ENCODE measurements around the gene PPP2R5C. TPM values are rescaled to one million over a fixed set of nuclear protein-coding genes. Genes with fewer than 3 reads are reported as not detected.

The PPP2R5C gene
- total and polyA plus RNA-seq, 2 of the 8 experiments (the other 6 are each of a cell fraction or from before 2014, with no cell fraction given): 49.6 to 95.9 TPM

- Histone ChIP-seq H2BK20ac (ENCODE audit: low read length) (no peak overlapping the region), H3K4me1 (replicated peaks in 1 of 4; ENCODE audit: control insufficient read depth in 3 of 4, insufficient read depth in 4 of 4, low read length in 3 of 4) (no peaks in the 10 kb centered on the region), H3K79me2 (ENCODE audit: control insufficient read depth in 1 of 2, insufficient read depth in 2 of 2, low read length in 2 of 2) (no peaks in the 10 kb centered on the region), H3K27me3 (replicated peaks in 1 of 4; ENCODE audit: control insufficient read depth in 3 of 4, extremely low read depth in 1 of 4, insufficient read depth in 3 of 4, low read length in 3 of 4) (no peaks in the 10 kb centered on the region), H3K18ac (ENCODE audit: extremely low read depth, low read length) (no peak overlapping the region), H3K4me2 (ENCODE audit: insufficient read depth in 1 of 2, low read depth in 2 of 2, low read length in 2 of 2) (no peak overlapping the region), H2BK12ac (ENCODE audit: low read depth, low read length) (no peak overlapping the region), H3K23ac (ENCODE audit: insufficient read length) (no peak overlapping the region), H4K5ac (ENCODE audit: insufficient read length, low read depth, low read length) (no peak overlapping the region), H3K9ac (replicated peaks in 1 of 4; ENCODE audit: extremely low read depth in 1 of 4, low read depth in 3 of 4, low read length in 3 of 4) (no peak overlapping the region), H3K27ac (ENCODE audit: low read depth, low read length) (no peak overlapping the region), H3K23me2 (ENCODE audit: low read depth, low read length) (no peaks in the 10 kb centered on the region), H2AK5ac (ENCODE audit: low read depth, low read length) (no peak overlapping the region), H3K4ac (replicated peaks; ENCODE audit: insufficient read length, low read depth, low read length) (no peak overlapping the region), H2BK15ac (ENCODE audit: low read length) (no peak overlapping the region), H4K91ac (replicated peaks; ENCODE audit: insufficient read length, low read length) (no peak overlapping the region), H3K4me3 (ENCODE audit: extremely low read depth in 1 of 4, insufficient read depth in 2 of 4, low read depth in 3 of 4, low read length in 4 of 4) (no peak overlapping the region), H3K79me1 (ENCODE audit: low read depth, low read length) (no peaks in the 10 kb centered on the region), H3K56ac (replicated peaks; ENCODE audit: insufficient read length, low read depth, low read length) (no peak overlapping the region), H3K14ac (ENCODE audit: insufficient read length) (no peak overlapping the region), H3K36me3 (ENCODE audit: control insufficient read depth in 2 of 4, insufficient read depth in 4 of 4, low read length in 3 of 4) (peaks cover 3 to 43% (median 14%) of the 10 kb centered on the region in 4 experiments; a peak in 7 of 8 replicates), H2AFZ (ENCODE audit: low read length) (no peak overlapping the region), H4K8ac (ENCODE audit: extremely low read depth, insufficient read depth, low read length) (no peak overlapping the region), H2BK5ac (ENCODE audit: low read depth, low read length) (no peak overlapping the region), H3K9me3 (ENCODE audit: insufficient read depth in 2 of 2, low read depth in 1 of 2, low read length in 1 of 2) (no peaks in the 10 kb centered on the region), H2BK120ac (replicated peaks; ENCODE audit: low read depth, low read length) (no peak overlapping the region), H4K20me1 (replicated peaks in 1 of 2; ENCODE audit: control insufficient read depth in 1 of 2, insufficient read depth in 2 of 2, low read length in 2 of 2) (no peaks in the 10 kb centered on the region)
- ChIA-PET CTCF (ENCODE audit: partially characterized antibody) (interaction anchor here (1.4 to 2.9 kb wide), 4 partner anchors 19 to 128 kb away, joined by 3 to 20 read pairs (median 5); no protein-coding TSS in a partner anchor), POLR2A (ENCODE audit: partially characterized antibody) (no interaction called here)
- FAIRE-seq: no peak
- no peak for DNase-seq (ENCODE audit: low read depth in 1 of 2, low spot score in 2 of 2)
- WGBS, 2 experiments (ENCODE audit: extremely low coverage in 1 of 2, insufficient coverage in 1 of 2, insufficient read length in 1 of 2, insufficient replicate concordance in 2 of 2, low coverage in 1 of 2, low lambda C conversion rate in 2 of 2, missing lambda C conversion rate in 1 of 2): 90% methylated on average over 11 of the region's 11 CpGs; no CpG with 5 or more reads in 1 of the 2 experiments
- TF ChIP-seq HDAC2 (IDR thresholded peaks at IDR 0.05; ENCODE audit: borderline replicate concordance in 1 of 2, low read depth in 2 of 2, low read length in 2 of 2): no peak
- TF ChIP-seq POLR2A (IDR thresholded peaks at IDR 0.05; ENCODE audit: control extremely low read depth in 1 of 2, low read depth in 2 of 2, low read length in 2 of 2): no peak
- no peak for TF ChIP-seq POU5F1 (IDR thresholded peaks at IDR 0.05; ENCODE audit: low read depth, low read length)
- no peak for TF ChIP-seq BACH1 (IDR thresholded peaks at IDR 0.05; ENCODE audit: low read length)
- no peak for TF ChIP-seq JUND (IDR thresholded peaks at IDR 0.05; ENCODE audit: low read length)
- TF ChIP-seq GABPA (IDR thresholded peaks at IDR 0.05; ENCODE audit: borderline replicate concordance, insufficient read depth, low read length): no peak
- no peak for TF ChIP-seq MAFK (IDR thresholded peaks at IDR 0.05; ENCODE audit: low read depth, low read length)
- TF ChIP-seq KDM5A (IDR thresholded peaks at IDR 0.05; ENCODE audit: low read length): no peak
- TF ChIP-seq SUZ12 (IDR thresholded peaks at IDR 0.05; ENCODE audit: low read length): no peak
- no peak for TF ChIP-seq SIN3A (conservative IDR thresholded peaks at IDR 0.05 in 1 of 2, IDR thresholded peaks at IDR 0.05 in 1 of 2; ENCODE audit: low read depth in 1 of 2, low read length in 2 of 2)
- no peak for TF ChIP-seq CBX5 (IDR thresholded peaks at IDR 0.05; ENCODE audit: low read depth, low read length)
- TF ChIP-seq SIRT6 (IDR thresholded peaks at IDR 0.05; ENCODE audit: low read length): no peak
- no peak for TF ChIP-seq SAP30 (IDR thresholded peaks at IDR 0.05; ENCODE audit: insufficient read depth, insufficient replicate concordance, low read length)
- no peak for TF ChIP-seq ATF3 (IDR thresholded peaks at IDR 0.05; ENCODE audit: insufficient read depth, low read depth, low read length)
Observed at GRCh38 chr14:101899263-101899662, 137.8 kb downstream of the PPP2R5C start.
